Esophagus muscularis mucosa (tissue), 4 donors: ENCODE results near the gene C19orf44. TPM values are rescaled to one million over a fixed set of nuclear protein-coding genes. Genes with fewer than 3 reads are reported as not detected.

Experiments
- DNase-seq: peaks from one replicate; pipeline ENCODE4 v3.0.0-alpha.2; 2017; ENCODE audit errors: extremely low spot score
- H3K27ac ChIP-seq, 4 donors: fragments of 200-600 bp; sonication (generic); replicated peaks in 1 of 4; 1 replicate in 3 of 4; 2 replicates in 1 of 4; pipeline ENCODE4 v1.5.1; 2016 to 2019; ENCODE audit warnings: mild to moderate bottlenecking in 1 of 4
- H3K27me3 ChIP-seq, 4 donors: fragments of 200-600 bp; sonication (generic); one replicate each; pipeline versions ENCODE4 v1.5.1 to v1.6.0; 2016 to 2019
- H3K36me3 ChIP-seq, 4 donors: fragments of 200-600 bp; sonication (generic); one replicate each; pipeline ENCODE4 v1.5.1; 2016 to 2019
- H3K4me1 ChIP-seq, 4 donors: fragments of 200-600 bp; sonication (generic); one replicate each; pipeline ENCODE4 v1.5.1; 2016 to 2019
- H3K4me3 ChIP-seq, 4 donors: fragments of 200-600 bp; sonication (generic); 1 replicate in 2 of 4; 2 replicates in 2 of 4; pipeline ENCODE4 v1.5.1; 2016 to 2019; ENCODE audit warnings: mild to moderate bottlenecking in 4 of 4, moderate library complexity in 1 of 4
- H3K9me3 ChIP-seq, 4 donors: fragments of 200-600 bp; sonication (generic); 1 replicate in 3 of 4; 2 replicates in 1 of 4; pipeline ENCODE4 v1.5.1; 2016 to 2019
- EP300 ChIP-seq: sonication (generic); formaldehyde crosslinking; IDR thresholded peaks from one replicate; pipeline ENCODE4 v1.6.1; 2017; ENCODE audit warnings: antibody characterized with exemption
- POLR2A ChIP-seq: fragments of 450-650 bp; IDR thresholded peaks from one replicate; pipeline ENCODE4 v1.6.1; 2017; ENCODE audit warnings: antibody characterized with exemption, moderate library complexity, mild to moderate bottlenecking, low read depth
- POLR2AphosphoS5 ChIP-seq, 2 donors: sonication (generic); formaldehyde crosslinking; IDR thresholded peaks; one replicate each; pipeline ENCODE4 v1.6.1; 2017; ENCODE audit warnings: antibody characterized with exemption in 2 of 2
- WGBS: methylation state at CpG from one replicate; pipeline ENCODE4 v1.1.5; 2018; 5-methylcytosine and 5-hydroxymethylcytosine counted together
- intact Hi-C: fragments of 100-400 bp; cut with DNase I; formaldehyde crosslinking; loops from one replicate; pipeline ENCODE4 v1.15.1; 2023
- total RNA-seq, 4 donors: library from RNA; depleted of rRNA; stranded (reverse); fragments of >200 nt; gene quantifications; one replicate each; pipeline versions ENCODE4 v1.1.0 to v1.2.1, GENCODE V29; 2016
- TF ChIP-seq, protein P1 (sequence below), 3 experiments: fragments of 200-600 bp in 2 of 3; fragments of 450-650 bp in 1 of 3; sonication (generic) in 2 of 3; IDR thresholded peaks; one replicate each; pipeline ENCODE4 v1.5.1; 2017 to 2019; ENCODE audit warnings: antibody characterized with exemption in 3 of 3, mild to moderate bottlenecking in 2 of 3, moderate library complexity in 1 of 3

C19orf44 gene
- total RNA-seq, 4 donors from 2014 or later = 7.0 to 10.4 (median 8.5) TPM

DNA sequence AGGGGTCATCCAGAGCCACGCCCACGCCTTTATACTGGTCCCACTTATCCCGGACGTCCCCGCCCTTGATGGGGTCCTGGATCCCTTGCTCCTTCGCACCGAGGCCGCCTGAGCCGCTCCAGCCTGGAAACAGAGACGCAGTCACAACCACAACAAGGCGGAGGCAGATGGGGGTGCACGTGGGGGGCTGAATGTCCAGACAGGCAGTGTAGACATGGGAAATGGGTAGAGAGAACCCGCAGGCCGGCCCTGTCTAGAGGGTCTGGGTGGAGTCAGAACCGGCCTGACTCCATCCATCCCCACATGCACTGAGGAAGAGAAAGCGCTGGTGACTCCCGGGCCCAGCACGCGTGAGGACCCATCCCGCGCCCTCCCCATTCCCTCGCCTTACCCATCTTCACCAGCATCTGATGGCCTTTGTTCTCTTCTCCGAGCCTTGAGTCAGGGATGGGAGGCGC lies 23.1 kb downstream of the C19orf44 start:
- TF ChIP-seq, protein P1, sequence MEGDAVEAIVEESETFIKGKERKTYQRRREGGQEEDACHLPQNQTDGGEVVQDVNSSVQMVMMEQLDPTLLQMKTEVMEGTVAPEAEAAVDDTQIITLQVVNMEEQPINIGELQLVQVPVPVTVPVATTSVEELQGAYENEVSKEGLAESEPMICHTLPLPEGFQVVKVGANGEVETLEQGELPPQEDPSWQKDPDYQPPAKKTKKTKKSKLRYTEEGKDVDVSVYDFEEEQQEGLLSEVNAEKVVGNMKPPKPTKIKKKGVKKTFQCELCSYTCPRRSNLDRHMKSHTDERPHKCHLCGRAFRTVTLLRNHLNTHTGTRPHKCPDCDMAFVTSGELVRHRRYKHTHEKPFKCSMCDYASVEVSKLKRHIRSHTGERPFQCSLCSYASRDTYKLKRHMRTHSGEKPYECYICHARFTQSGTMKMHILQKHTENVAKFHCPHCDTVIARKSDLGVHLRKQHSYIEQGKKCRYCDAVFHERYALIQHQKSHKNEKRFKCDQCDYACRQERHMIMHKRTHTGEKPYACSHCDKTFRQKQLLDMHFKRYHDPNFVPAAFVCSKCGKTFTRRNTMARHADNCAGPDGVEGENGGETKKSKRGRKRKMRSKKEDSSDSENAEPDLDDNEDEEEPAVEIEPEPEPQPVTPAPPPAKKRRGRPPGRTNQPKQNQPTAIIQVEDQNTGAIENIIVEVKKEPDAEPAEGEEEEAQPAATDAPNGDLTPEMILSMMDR (IDR thresholded peaks at IDR 0.05) = no peak
- no peak for TF ChIP-seq POLR2A
- TF ChIP-seq POLR2AphosphoS5 (IDR thresholded peaks at IDR 0.05) = no peak
- no peak for TF ChIP-seq EP300
- Histone ChIP-seq H3K4me1 (no peaks in the 10 kb centered on the region), H3K27me3 (no peaks in the 10 kb centered on the region), H3K36me3 (peaks cover 71 to 100% (median 90%) of the 10 kb centered on the region in 4 donors), H3K27ac (no peak overlapping the region), H3K9me3 (no peaks in the 10 kb centered on the region), H3K4me3 (no peak overlapping the region)
- intact Hi-C loops = no loop called here
- WGBS = 90% methylated on average over 17 of the region's 24 CpGs
- DNase-seq = no peak

DNA sequence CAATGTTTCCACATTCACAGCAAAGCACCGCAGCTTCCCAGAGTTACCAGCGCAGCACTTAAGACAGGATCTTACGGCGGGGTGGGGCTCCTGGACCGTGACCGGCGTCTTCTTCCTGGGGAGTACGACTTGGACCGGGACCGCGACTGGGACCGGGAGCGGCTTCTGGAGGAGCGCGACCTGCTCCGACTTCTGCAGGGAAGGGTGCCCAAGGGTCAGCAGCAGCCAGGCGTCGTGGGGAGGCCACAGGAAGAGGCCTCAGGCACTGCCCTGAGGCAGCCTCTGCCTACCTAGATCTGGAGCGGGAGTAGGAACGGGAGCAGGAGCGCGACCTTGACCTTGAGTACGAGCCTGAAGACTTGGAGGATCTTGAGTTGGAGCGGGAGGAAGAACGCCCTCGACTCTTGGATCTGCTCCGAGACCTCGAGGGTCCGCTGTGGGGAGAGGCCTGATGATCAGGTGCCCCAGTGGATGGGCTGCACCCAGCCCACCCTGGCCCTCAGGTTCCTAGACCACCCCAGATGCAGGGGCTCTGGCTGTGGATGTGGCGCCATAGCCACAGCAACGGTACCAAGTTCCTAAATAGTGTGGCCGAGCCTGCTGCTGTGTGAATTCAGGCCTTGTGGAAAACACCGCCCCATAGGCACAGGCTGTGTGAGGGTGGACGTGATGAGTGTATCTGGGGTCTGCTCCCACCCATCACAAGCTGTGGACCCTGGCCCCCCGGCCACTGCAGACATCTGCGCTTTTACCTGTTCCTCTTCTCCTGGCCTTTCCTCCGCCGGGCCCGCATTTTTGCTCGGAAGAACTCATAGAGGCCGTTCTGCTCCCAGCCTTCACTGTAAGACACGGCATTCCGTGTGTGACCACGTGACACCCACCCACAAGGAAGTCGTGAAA lies 24.1 kb downstream of the C19orf44 start:
- 93% methylated on average over 30 of the region's 45 CpGs for WGBS
- intact Hi-C loops = no loop called here
- no peaks in the 10 kb centered on the region for H3K27me3 ChIP-seq
- H3K36me3 ChIP-seq = peaks cover 74 to 100% (median 91%) of the 10 kb centered on the region in 4 donors
- H3K27ac ChIP-seq = no peak overlapping the region
- H3K9me3 ChIP-seq = no peaks in the 10 kb centered on the region
- no peak for TF ChIP-seq POLR2A
- TF ChIP-seq, protein P1 (IDR thresholded peaks at IDR 0.05) = no peak
- no peak for TF ChIP-seq POLR2AphosphoS5 (IDR thresholded peaks at IDR 0.05)
- TF ChIP-seq EP300 = no peak
- H3K4me1 ChIP-seq = no peaks in the 10 kb centered on the region
- DNase-seq = no peak
- H3K4me3 ChIP-seq = no peak overlapping the region

DNA sequence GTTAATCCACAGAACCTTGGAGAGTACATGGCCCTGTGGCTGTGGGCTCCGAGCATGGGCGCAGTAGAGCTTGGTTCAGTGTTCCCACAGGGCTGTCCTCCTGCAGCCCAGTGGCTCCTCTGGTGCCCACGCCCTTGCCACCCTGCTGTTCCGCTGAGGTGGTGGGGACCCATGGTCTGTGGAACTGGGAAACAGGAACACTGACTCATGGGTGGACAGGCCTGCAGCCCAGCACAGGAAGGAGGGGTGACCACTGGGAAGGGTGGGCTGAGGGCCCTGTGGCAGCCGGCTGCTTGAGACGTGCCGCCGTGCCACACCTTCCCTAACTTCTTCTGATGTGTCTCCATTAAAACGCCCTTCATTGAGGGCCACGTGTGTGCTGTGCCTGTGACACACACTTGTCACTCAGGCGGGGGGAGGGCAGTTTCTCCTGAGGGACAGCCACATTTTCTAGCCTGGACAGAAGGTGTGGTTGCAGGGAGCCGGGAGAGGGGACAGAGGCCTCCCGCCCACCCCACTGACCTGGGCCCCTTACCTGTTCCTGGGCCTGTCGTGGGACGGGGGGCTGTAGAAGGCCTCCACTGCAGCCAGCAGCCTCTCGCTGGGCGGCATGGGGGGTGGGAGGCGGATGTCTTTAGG lies 24.9 kb downstream of the C19orf44 start:
- H3K4me3 ChIP-seq = no peak overlapping the region
- H3K27ac ChIP-seq = no peak overlapping the region
- no peak for TF ChIP-seq EP300
- no peak for TF ChIP-seq POLR2A
- TF ChIP-seq, protein P1 (IDR thresholded peaks at IDR 0.05) = no peak
- TF ChIP-seq POLR2AphosphoS5 (IDR thresholded peaks at IDR 0.05) = no peak
- H3K4me1 ChIP-seq = no peaks in the 10 kb centered on the region
- no peak for DNase-seq
- H3K36me3 ChIP-seq = peaks cover 82 to 100% (median 97%) of the 10 kb centered on the region in 4 donors
- intact Hi-C loops = no loop called here
- WGBS = 90% methylated on average over 15 of the region's 18 CpGs
- no peaks in the 10 kb centered on the region for H3K27me3 ChIP-seq
- no peaks in the 10 kb centered on the region for H3K9me3 ChIP-seq

DNA sequence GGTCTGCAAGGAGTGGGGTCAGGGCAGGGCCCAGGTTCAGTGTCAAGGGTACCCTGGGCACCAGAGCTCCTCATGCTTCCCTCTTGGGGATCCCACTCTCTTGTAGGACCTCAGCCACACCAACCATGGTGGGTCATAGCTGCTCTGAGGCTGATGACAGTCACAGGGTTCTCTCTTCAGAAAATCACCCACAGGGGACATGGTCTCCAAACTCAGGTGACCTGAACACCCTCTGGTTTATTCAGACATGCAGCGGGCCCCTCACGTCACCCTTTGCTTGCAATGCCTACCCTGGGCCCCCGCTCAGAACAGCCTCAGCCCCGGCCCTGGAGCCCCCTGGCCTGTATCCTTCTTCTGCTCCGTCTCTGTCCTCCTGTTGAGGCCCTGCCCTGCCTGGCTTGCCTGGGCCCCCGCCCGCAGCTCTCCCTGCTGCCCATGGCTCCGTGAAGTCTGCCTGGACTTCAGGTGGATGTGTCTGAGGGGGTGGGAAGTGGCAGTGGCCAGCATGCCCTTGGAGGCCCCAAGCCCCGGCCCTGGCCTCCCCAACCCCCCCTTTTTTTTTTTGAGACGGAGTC lies 25.6 kb downstream of the C19orf44 start:
- intact Hi-C loops = no loop called here
- H3K36me3 ChIP-seq = peaks cover 89 to 100% (median 100%) of the 10 kb centered on the region in 4 donors
- no peak for TF ChIP-seq POLR2AphosphoS5 (IDR thresholded peaks at IDR 0.05)
- no peak for TF ChIP-seq EP300
- TF ChIP-seq POLR2A = no peak
- H3K27ac ChIP-seq = no peak overlapping the region
- no peak overlapping the region for H3K4me3 ChIP-seq
- 91% methylated on average over 9 of the region's 10 CpGs for WGBS
- H3K27me3 ChIP-seq = no peaks in the 10 kb centered on the region
- DNase-seq = no peak
- H3K9me3 ChIP-seq = no peaks in the 10 kb centered on the region
- no peaks in the 10 kb centered on the region for H3K4me1 ChIP-seq
